Measurements from ENCODE around the gene PLA2G4B.

PLA2G4B gene

DNA sequence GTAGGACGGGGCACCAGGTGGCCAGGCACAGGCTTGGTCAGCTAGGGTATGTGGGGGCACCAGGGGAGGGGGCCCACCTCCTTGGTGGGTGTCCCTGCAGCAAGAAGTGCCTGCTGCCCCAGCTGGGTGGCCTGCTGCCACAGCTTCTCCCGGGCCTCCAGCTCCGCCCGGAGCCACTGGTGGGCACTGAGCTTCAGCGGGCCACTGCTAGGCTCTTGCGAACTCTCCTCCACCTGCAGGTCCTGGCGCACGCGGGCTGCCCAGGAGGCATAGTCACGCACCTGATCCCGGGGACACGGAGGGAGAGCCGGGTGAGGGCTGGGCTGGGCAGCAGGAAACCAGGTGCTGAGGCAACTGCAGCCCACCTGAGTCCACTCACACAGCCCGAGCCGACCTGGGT lies 29.7 kb downstream of the PLA2G4B start:
- Histone ChIP-seq H3K9ac (ENCODE audit: low read depth in 1 of 2, low read length in 2 of 2) (no peak overlapping the region), H3K4me3 (ENCODE audit: low read depth in 1 of 2, low read length in 2 of 2) (no peak overlapping the region), H3K36me3 (ENCODE audit: control insufficient read depth in 1 of 2, insufficient read depth in 2 of 2, low read length in 2 of 2) (no peaks in the 10 kb centered on the region), H3K27ac (ENCODE audit: low read depth, low read length) (no peak overlapping the region), H3K9me3 (ENCODE audit: control insufficient read depth in 1 of 2, low read length in 2 of 2) (no peaks in the 10 kb centered on the region), H3K27me3 (ENCODE audit: control insufficient read depth in 1 of 2, insufficient read depth in 2 of 2, low read length in 2 of 2) (no peaks in the 10 kb centered on the region), H3K4me1 (ENCODE audit: control insufficient read depth in 1 of 2, insufficient read depth in 2 of 2, low read length in 2 of 2) (no peaks in the 10 kb centered on the region)

DNA sequence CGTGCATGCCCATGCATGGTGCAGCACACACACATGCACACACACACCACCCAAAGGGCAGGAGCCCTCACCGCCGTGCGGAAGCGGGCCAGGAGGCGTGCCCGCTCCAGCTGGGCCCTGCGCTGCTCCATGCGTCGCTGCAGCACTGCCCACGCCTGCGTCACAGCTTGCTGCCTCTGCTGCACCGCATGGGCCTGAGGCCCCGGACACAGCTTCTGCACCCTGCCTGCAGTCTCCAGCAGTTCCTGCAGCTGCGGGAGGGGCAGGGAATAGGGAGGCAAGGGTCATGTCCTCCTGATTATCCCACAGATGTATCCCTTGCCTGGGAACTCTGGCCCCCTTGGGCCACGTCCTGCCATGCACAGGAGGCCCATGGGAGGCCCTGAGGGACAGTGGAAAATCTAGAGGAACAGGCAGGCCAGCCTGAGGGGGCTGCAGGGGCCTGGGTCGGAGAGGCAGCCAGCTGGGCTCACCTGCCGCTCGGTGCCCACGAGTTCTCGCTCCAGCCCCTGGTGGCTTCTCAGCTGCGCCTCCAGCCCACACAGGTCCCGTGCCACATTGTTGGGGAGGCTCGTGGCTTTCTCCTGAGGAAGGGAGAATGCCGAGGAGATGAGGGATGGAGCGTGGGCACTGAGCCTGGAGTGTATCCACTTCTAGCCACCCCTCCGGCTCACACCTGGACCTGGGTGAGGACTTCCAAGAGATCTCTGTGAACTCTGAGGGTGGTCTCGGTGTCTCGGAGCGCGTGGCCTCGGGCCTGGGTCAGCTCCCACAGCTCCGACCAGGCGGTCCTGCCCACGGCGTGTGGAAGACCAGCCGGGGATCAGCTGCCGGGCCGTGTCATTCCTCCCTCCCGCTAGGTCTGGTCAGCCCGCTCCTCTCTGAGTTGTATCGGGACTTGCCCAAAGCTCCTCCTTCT lies 31.4 kb downstream of the PLA2G4B start:
- no peaks in the 10 kb centered on the region for H3K4me1 ChIP-seq (ENCODE audit: control insufficient read depth in 1 of 2, insufficient read depth in 2 of 2, low read length in 2 of 2)
- H3K9me3 ChIP-seq (ENCODE audit: control insufficient read depth in 1 of 2, low read length in 2 of 2) = no peaks in the 10 kb centered on the region
- H3K27ac ChIP-seq (ENCODE audit: low read depth, low read length) = no peak overlapping the region
- no peak overlapping the region for H3K4me3 ChIP-seq (ENCODE audit: low read depth in 1 of 2, low read length in 2 of 2)
- no peaks in the 10 kb centered on the region for H3K36me3 ChIP-seq (ENCODE audit: control insufficient read depth in 1 of 2, insufficient read depth in 2 of 2, low read length in 2 of 2)
- H3K9ac ChIP-seq (ENCODE audit: low read depth in 1 of 2, low read length in 2 of 2) = no peak overlapping the region
- no peaks in the 10 kb centered on the region for H3K27me3 ChIP-seq (ENCODE audit: control insufficient read depth in 1 of 2, insufficient read depth in 2 of 2, low read length in 2 of 2)

GRCh38 chr15:41870689-41871081 lies 32.0 kb downstream of the PLA2G4B start:
- Histone ChIP-seq H3K9me3 (ENCODE audit: control insufficient read depth in 1 of 2, low read length in 2 of 2) (no peaks in the 10 kb centered on the region), H3K27ac (ENCODE audit: low read depth, low read length) (no peak overlapping the region), H3K9ac (ENCODE audit: low read depth in 1 of 2, low read length in 2 of 2) (no peak overlapping the region), H3K4me3 (ENCODE audit: low read depth in 1 of 2, low read length in 2 of 2) (no peak overlapping the region), H3K36me3 (ENCODE audit: control insufficient read depth in 1 of 2, insufficient read depth in 2 of 2, low read length in 2 of 2) (no peaks in the 10 kb centered on the region), H3K4me1 (ENCODE audit: control insufficient read depth in 1 of 2, insufficient read depth in 2 of 2, low read length in 2 of 2) (no peaks in the 10 kb centered on the region), H3K27me3 (ENCODE audit: control insufficient read depth in 1 of 2, insufficient read depth in 2 of 2, low read length in 2 of 2) (no peaks in the 10 kb centered on the region)

GRCh38 chr15:41871175-41871905 lies 32.7 kb downstream of the PLA2G4B start:
- no peak overlapping the region for H3K4me3 ChIP-seq (ENCODE audit: low read depth in 1 of 2, low read length in 2 of 2)
- H3K4me1 ChIP-seq (ENCODE audit: control insufficient read depth in 1 of 2, insufficient read depth in 2 of 2, low read length in 2 of 2) = no peaks in the 10 kb centered on the region
- H3K27ac ChIP-seq (ENCODE audit: low read depth, low read length) = no peak overlapping the region
- H3K9me3 ChIP-seq (ENCODE audit: control insufficient read depth in 1 of 2, low read length in 2 of 2) = no peaks in the 10 kb centered on the region
- H3K36me3 ChIP-seq (ENCODE audit: control insufficient read depth in 1 of 2, insufficient read depth in 2 of 2, low read length in 2 of 2) = no peaks in the 10 kb centered on the region
- H3K9ac ChIP-seq (ENCODE audit: low read depth in 1 of 2, low read length in 2 of 2) = no peak overlapping the region
- H3K27me3 ChIP-seq (ENCODE audit: control insufficient read depth in 1 of 2, insufficient read depth in 2 of 2, low read length in 2 of 2) = no peaks in the 10 kb centered on the region

DNA sequence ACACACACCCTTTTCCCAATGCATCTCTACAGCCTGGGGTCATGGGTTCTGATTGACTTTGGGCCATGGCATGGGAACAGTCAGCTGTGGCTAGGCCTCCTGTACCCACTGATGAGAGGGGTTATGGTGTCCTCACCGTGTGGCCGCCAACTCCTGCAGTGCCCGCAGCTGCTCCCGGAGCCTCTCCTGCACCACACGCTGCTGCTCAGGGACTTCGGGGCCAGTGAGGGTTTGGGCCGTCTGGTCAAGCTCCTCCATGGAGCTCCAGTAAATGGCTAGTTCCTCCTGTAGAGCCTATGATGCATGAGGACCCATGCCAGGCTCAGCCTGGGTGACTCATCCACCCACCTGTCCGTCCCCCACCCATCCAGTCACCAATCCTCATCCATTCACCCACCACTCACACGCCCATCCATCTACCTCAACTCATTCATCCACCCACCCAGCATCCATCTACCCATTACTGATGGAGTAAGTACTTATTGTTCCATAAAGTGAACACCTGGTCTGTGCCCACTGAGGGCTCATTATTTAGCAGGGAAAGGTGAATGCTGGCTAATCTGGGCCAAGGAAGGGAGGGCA lies 33.6 kb downstream of the PLA2G4B start:
- H3K36me3 ChIP-seq (ENCODE audit: control insufficient read depth in 1 of 2, insufficient read depth in 2 of 2, low read length in 2 of 2) = no peaks in the 10 kb centered on the region
- H3K9me3 ChIP-seq (ENCODE audit: control insufficient read depth in 1 of 2, low read length in 2 of 2) = no peaks in the 10 kb centered on the region
- no peaks in the 10 kb centered on the region for H3K27me3 ChIP-seq (ENCODE audit: control insufficient read depth in 1 of 2, insufficient read depth in 2 of 2, low read length in 2 of 2)
- H3K27ac ChIP-seq (ENCODE audit: low read depth, low read length) = no peak overlapping the region
- no peak overlapping the region for H3K4me3 ChIP-seq (ENCODE audit: low read depth in 1 of 2, low read length in 2 of 2)
- no peak overlapping the region for H3K9ac ChIP-seq (ENCODE audit: low read depth in 1 of 2, low read length in 2 of 2)
- H3K4me1 ChIP-seq (ENCODE audit: control insufficient read depth in 1 of 2, insufficient read depth in 2 of 2, low read length in 2 of 2) = no peaks in the 10 kb centered on the region

- no peak overlapping the region for H3K9ac ChIP-seq (ENCODE audit: low read depth in 1 of 2, low read length in 2 of 2)
- no peak overlapping the region for H3K27ac ChIP-seq (ENCODE audit: low read depth, low read length)
- H3K4me1 ChIP-seq (ENCODE audit: control insufficient read depth in 1 of 2, insufficient read depth in 2 of 2, low read length in 2 of 2) = no peaks in the 10 kb centered on the region
- no peak overlapping the region for H3K4me3 ChIP-seq (ENCODE audit: low read depth in 1 of 2, low read length in 2 of 2)
- no peaks in the 10 kb centered on the region for H3K36me3 ChIP-seq (ENCODE audit: control insufficient read depth in 1 of 2, insufficient read depth in 2 of 2, low read length in 2 of 2)
- H3K9me3 ChIP-seq (ENCODE audit: control insufficient read depth in 1 of 2, low read length in 2 of 2) = no peaks in the 10 kb centered on the region
- no peaks in the 10 kb centered on the region for H3K27me3 ChIP-seq (ENCODE audit: control insufficient read depth in 1 of 2, insufficient read depth in 2 of 2, low read length in 2 of 2)
These were observed 35.1 kb downstream of the PLA2G4B start for GRCh38 chr15:41873711-41874110.

- Histone ChIP-seq H3K4me1 (ENCODE audit: control insufficient read depth in 1 of 2, insufficient read depth in 2 of 2, low read length in 2 of 2) (no peaks in the 10 kb centered on the region), H3K36me3 (ENCODE audit: control insufficient read depth in 1 of 2, insufficient read depth in 2 of 2, low read length in 2 of 2) (no peaks in the 10 kb centered on the region), H3K9me3 (ENCODE audit: control insufficient read depth in 1 of 2, low read length in 2 of 2) (no peaks in the 10 kb centered on the region), H3K27ac (ENCODE audit: low read depth, low read length) (no peak overlapping the region), H3K9ac (ENCODE audit: low read depth in 1 of 2, low read length in 2 of 2) (no peak overlapping the region), H3K4me3 (ENCODE audit: low read depth in 1 of 2, low read length in 2 of 2) (no peak overlapping the region), H3K27me3 (ENCODE audit: control insufficient read depth in 1 of 2, insufficient read depth in 2 of 2, low read length in 2 of 2) (peaks cover 0 to 2% of the 10 kb centered on the region in 2 donors)
These were observed 36.1 kb downstream of the PLA2G4B start for GRCh38 chr15:41874736-41875135.

- H3K9me3 ChIP-seq (ENCODE audit: control insufficient read depth in 1 of 2, low read length in 2 of 2) = no peaks in the 10 kb centered on the region
- no peak overlapping the region for H3K4me3 ChIP-seq (ENCODE audit: low read depth in 1 of 2, low read length in 2 of 2)
- peaks cover 5% of the 10 kb centered on the region in 2 donors for H3K27me3 ChIP-seq (ENCODE audit: control insufficient read depth in 1 of 2, insufficient read depth in 2 of 2, low read length in 2 of 2)
- H3K27ac ChIP-seq (ENCODE audit: low read depth, low read length) = no peak overlapping the region
- no peak overlapping the region for H3K9ac ChIP-seq (ENCODE audit: low read depth in 1 of 2, low read length in 2 of 2)
- no peaks in the 10 kb centered on the region for H3K36me3 ChIP-seq (ENCODE audit: control insufficient read depth in 1 of 2, insufficient read depth in 2 of 2, low read length in 2 of 2)
- H3K4me1 ChIP-seq (ENCODE audit: control insufficient read depth in 1 of 2, insufficient read depth in 2 of 2, low read length in 2 of 2) = no peaks in the 10 kb centered on the region
These were observed 37.4 kb downstream of the PLA2G4B start for GRCh38 chr15:41876007-41876406.

- H3K27me3 ChIP-seq (ENCODE audit: control insufficient read depth in 1 of 2, insufficient read depth in 2 of 2, low read length in 2 of 2) = peaks cover 10 to 11% of the 10 kb centered on the region in 2 donors
- H3K27ac ChIP-seq (ENCODE audit: low read depth, low read length) = no peak overlapping the region
- H3K36me3 ChIP-seq (ENCODE audit: control insufficient read depth in 1 of 2, insufficient read depth in 2 of 2, low read length in 2 of 2) = no peaks in the 10 kb centered on the region
- H3K4me3 ChIP-seq (ENCODE audit: low read depth in 1 of 2, low read length in 2 of 2) = no peak overlapping the region
- no peak overlapping the region for H3K9ac ChIP-seq (ENCODE audit: low read depth in 1 of 2, low read length in 2 of 2)
- peaks cover 2 to 4% of the 10 kb centered on the region in 2 donors for H3K4me1 ChIP-seq (ENCODE audit: control insufficient read depth in 1 of 2, insufficient read depth in 2 of 2, low read length in 2 of 2)
- no peaks in the 10 kb centered on the region for H3K9me3 ChIP-seq (ENCODE audit: control insufficient read depth in 1 of 2, low read length in 2 of 2)
These were observed 38.0 kb downstream of the PLA2G4B start for GRCh38 chr15:41876689-41877088.

Data from duodenal mucosa (tissue), 2 donors.